Esophagus squamous epithelium (tissue), 5 donors: ENCODE data around the gene FNDC5. TPM values are rescaled to one million over a fixed set of nuclear protein-coding genes. Genes with fewer than 3 reads are reported as not detected.

Source experiments
- DNase-seq: peaks from one replicate; lab custom pipeline; 2025; lab: John Stamatoyannopoulos, UW
- H3K27ac ChIP-seq, 4 donors: fragments of 200-600 bp; sonication (generic); one replicate each; pipeline ENCODE4 v1.5.1; 2016 to 2019; ENCODE audit warnings: mild to moderate bottlenecking in 1 of 4
- H3K27me3 ChIP-seq, 4 donors: fragments of 200-600 bp; sonication (generic); 1 replicate in 3 of 4; 2 replicates in 1 of 4; pipeline versions ENCODE4 v1.5.1 to v1.6.0; 2017 to 2021; ENCODE audit warnings: antibody characterized with exemption in 1 of 4
- H3K36me3 ChIP-seq, 3 donors: fragments of 200-600 bp; sonication (generic); one replicate each; pipeline ENCODE4 v1.5.1; 2016 to 2019
- H3K4me1 ChIP-seq, 3 donors: fragments of 200-600 bp; sonication (generic); one replicate each; pipeline ENCODE4 v1.5.1; 2017 to 2019
- H3K4me3 ChIP-seq, 4 donors: fragments of 200-600 bp; sonication (generic); 1 replicate in 3 of 4; 2 replicates in 1 of 4; pipeline ENCODE4 v1.5.1; 2016 to 2019; ENCODE audit warnings: mild to moderate bottlenecking in 2 of 4, moderate library complexity in 1 of 4
- H3K9me3 ChIP-seq, 3 donors: fragments of 200-600 bp; sonication (generic); one replicate each; pipeline ENCODE4 v1.5.1; 2016 to 2019
- CTCF ChIP-seq, 6 experiments: fragments of 450-650 bp in 4 of 6; fragments of 200-600 bp in 2 of 6; sonication (generic) in 2 of 6; IDR thresholded peaks; one replicate each; pipeline ENCODE4 v1.5.1; 2016 to 2019; ENCODE audit warnings: antibody characterized with exemption in 6 of 6, mild to moderate bottlenecking in 4 of 6, moderate library complexity in 4 of 6
- POLR2A ChIP-seq, 4 donors: fragments of 450-650 bp; IDR thresholded peaks; one replicate each; pipeline ENCODE4 v1.6.1; 2017; ENCODE audit warnings: antibody characterized with exemption in 4 of 4, mild to moderate bottlenecking in 4 of 4, moderate library complexity in 3 of 4
- WGBS, 2 donors: methylation state at CpG; one replicate each; pipeline ENCODE4 v1.1.5; 2018; 5-methylcytosine and 5-hydroxymethylcytosine counted together
- intact Hi-C: fragments of 100-400 bp; cut with DNase I; formaldehyde crosslinking; loops from one replicate; pipeline ENCODE4 v1.15.0; 2022
- total RNA-seq, 4 donors: library from RNA; depleted of rRNA; stranded (reverse); fragments of >200 nt; gene quantifications; one replicate each; pipeline ENCODE4 v1.1.0, GENCODE V29; 2016
- donor health status: DM: yes; HTN: yes; CAD: no.

Gene FNDC5
- total RNA-seq, 4 donors from 2014 or later = 0.44 to 0.76 TPM; not detected in 2

DNA sequence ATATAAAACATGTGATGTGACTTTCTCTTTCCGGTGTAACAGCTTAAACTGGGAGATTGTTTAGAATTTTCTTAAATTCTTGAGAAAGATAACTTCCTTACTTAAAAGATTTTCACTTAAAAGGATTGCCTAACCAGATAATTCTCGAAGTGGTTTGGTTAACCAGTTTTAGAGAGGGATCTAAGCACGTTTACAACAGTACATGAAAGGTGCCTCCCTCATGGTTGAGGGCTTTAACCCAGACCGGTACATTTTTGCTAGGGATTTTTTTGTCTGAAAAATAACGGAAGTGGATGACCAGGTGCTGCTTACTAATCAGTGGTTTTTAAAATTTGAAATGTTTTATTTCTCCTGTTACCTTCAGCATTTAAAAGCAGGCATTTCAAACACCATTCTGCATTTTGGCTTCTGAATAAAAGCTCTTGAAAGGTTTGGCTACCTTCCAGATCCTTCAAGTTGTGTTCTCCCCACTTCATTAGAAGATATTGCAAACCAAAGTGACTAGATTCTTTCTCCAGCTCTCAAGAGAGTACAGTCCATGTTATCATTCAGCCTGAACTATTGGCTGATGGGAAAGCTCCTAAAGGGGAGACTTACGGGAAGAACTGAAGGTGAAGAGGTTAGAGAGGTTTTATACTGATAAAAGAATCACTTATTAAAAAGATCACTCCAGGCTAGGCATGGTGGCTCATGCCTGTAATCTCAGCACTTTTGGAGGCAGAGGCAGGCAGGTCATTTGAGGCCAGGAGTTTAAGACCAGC lies 40.4 kb downstream of the FNDC5 start:
- WGBS, 2 donors = 85 to 89% methylated on average over 6 of the region's 6 CpGs
- H3K27me3 ChIP-seq = no peaks in the 10 kb centered on the region
- H3K9me3 ChIP-seq = no peaks in the 10 kb centered on the region
- peaks cover 6 to 98% (median 34%) of the 10 kb centered on the region in 3 donors for H3K36me3 ChIP-seq
- H3K4me1 ChIP-seq = no peaks in the 10 kb centered on the region
- no peak for DNase-seq
- H3K4me3 ChIP-seq = no peak overlapping the region
- no peak overlapping the region for H3K27ac ChIP-seq
- intact Hi-C loops = no loop called here
- no peak for TF ChIP-seq CTCF (IDR thresholded peaks at IDR 0.05)

- DNase-seq = no peak
- peaks cover 6 to 86% (median 34%) of the 10 kb centered on the region in 3 donors for H3K36me3 ChIP-seq
- H3K4me3 ChIP-seq = no peak overlapping the region
- TF ChIP-seq CTCF (IDR thresholded peaks at IDR 0.05) (peak in 1 of 6 experiments; percentile 10), POLR2A (IDR thresholded peaks at IDR 0.05) (no peak)
- no peaks in the 10 kb centered on the region for H3K9me3 ChIP-seq
- intact Hi-C loops = no loop called here
- H3K4me1 ChIP-seq = no peaks in the 10 kb centered on the region
- H3K27me3 ChIP-seq = no peaks in the 10 kb centered on the region
- no peak overlapping the region for H3K27ac ChIP-seq
- WGBS, 2 donors = 90 to 95% methylated on average over 7 of the region's 7 CpGs
These were observed 42.4 kb downstream of the FNDC5 start for GRCh38 chr1:32828341-32828740.

GRCh38 chr1:32825181-32825580 lies 45.5 kb downstream of the FNDC5 start:
- H3K27me3 ChIP-seq = no peaks in the 10 kb centered on the region
- peaks cover 6 to 54% (median 31%) of the 10 kb centered on the region in 3 donors for H3K36me3 ChIP-seq
- WGBS, 2 donors = 80 to 84% methylated on average over 3 of the region's 3 CpGs
- H3K4me1 ChIP-seq = peaks cover 0 to 2% (median 0%) of the 10 kb centered on the region in 3 donors
- no peak overlapping the region for H3K4me3 ChIP-seq
- no peak overlapping the region for H3K27ac ChIP-seq
- intact Hi-C loops = no loop called here
- TF ChIP-seq CTCF (IDR thresholded peaks at IDR 0.05) (no peak), POLR2A (IDR thresholded peaks at IDR 0.05) (no peak)
- DNase-seq = no peak
- no peaks in the 10 kb centered on the region for H3K9me3 ChIP-seq

DNA sequence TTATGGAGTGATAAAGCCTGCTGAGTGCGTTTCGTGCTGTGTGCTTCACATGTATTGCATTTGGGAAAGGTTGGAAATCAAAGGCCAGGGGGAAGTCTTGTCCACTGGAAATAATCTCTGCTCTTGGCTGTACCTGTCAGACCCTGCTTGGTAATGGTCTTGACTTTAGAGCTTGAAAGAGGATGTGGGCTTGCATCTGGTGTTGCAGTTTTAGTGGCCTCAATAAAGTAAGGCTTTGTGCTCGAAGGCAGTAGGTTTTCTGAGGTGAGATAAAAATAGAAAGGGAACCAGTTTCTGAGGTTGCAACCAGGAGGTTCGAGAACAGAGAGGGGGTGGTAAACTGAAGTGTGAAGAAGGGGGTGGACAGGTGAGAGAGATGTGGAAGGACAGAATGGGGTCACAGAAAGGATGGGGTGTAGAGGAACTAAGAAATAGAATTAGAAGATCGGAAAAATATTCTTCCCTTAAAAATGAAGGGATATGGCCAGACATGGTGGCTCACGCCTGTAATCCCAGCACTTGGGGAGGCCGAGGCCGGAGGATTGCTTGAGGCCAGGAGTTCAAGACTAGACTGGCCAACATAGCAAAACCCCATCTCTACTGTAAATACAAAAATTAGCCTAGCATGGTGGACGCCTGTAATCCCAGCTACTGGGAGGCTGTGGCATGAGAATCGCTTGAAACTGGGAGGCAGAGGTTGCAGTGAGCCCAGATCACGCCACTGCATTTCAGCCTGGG lies 51.7 kb downstream of the FNDC5 start:
- Histone ChIP-seq H3K4me3 (peak overlapping the region in 3 of 4 donors; percentile 97 to 99 (median 98)), H3K27ac (peak overlapping the region; percentile 91 to 99 (median 98)), H3K4me1 (peaks cover 8 to 50% (median 28%) of the 10 kb centered on the region in 3 donors), H3K9me3 (no peaks in the 10 kb centered on the region), H3K36me3 (no peaks in the 10 kb centered on the region), H3K27me3 (no peaks in the 10 kb centered on the region)
- DNase-seq = no peak
- intact Hi-C loops = no loop called here
- WGBS, 2 donors = 62 to 69% methylated on average over 11 of the region's 11 CpGs
- TF ChIP-seq CTCF (IDR thresholded peaks at IDR 0.05) = no peak
- no peak for TF ChIP-seq POLR2A (IDR thresholded peaks at IDR 0.05)
